Renal cortex interstitium (tissue), 11 donors: ENCODE data around the gene EIF4EBP3. TPM values are rescaled to one million over a fixed set of nuclear protein-coding genes. Genes with fewer than 3 reads are reported as not detected.

ENCODE experiments used
- DNase-seq, 11 donors: peaks; one replicate each; pipeline ENCODE4 v3.0.0-alpha.2; 2013; ENCODE audit warnings: low read depth in 9 of 11, low spot score in 4 of 11; ENCODE audit errors: extremely low read depth in 1 of 11
- polyA plus RNA-seq, 3 donors: library from polyadenylated mRNA; unstranded; fragments of 120-200 nt; gene quantifications; one replicate each; pipeline ENCODE4 v1.2.1, GENCODE V29; 2013; ENCODE audit not compliant: insufficient read length in 3 of 3

The EIF4EBP3 gene
- polyA plus RNA-seq, 3 donors = 6.9 to 14.9 (median 7.6) TPM

GRCh38 chr5:140551872-140552271, 4.4 kb downstream of the EIF4EBP3 start:
- no peak for DNase-seq

GRCh38 chr5:140553657-140554056, 6.2 kb downstream of the EIF4EBP3 start:
- no peak for DNase-seq

GRCh38 chr5:140554454-140554853, 7.0 kb downstream of the EIF4EBP3 start:
- no peak for DNase-seq

GRCh38 chr5:140555747-140556312, 8.4 kb downstream of the EIF4EBP3 start:
- no peak for DNase-seq

- DNase-seq = no peak
Measured at GRCh38 chr5:140556438-140556837, 9.0 kb downstream of the EIF4EBP3 start.

GRCh38 chr5:140557136-140557805, 9.8 kb downstream of the EIF4EBP3 start, which contains the start of gene SRA1:
SRA1 (minus strand) TSS chr5:140557473; CDS start chr5:140557452, 21 bp downstream.
- DNase-seq = peak; percentile 69 to 88 (median 87)

- DNase-seq = no peak
Measured at GRCh38 chr5:140557965-140558364, 10.5 kb downstream of the EIF4EBP3 start.

GRCh38 chr5:140558542-140558941, 11.1 kb downstream of the EIF4EBP3 start:
- DNase-seq = no peak

- no peak for DNase-seq
Measured at GRCh38 chr5:140560227-140560626, 12.8 kb downstream of the EIF4EBP3 start.

- DNase-seq = no peak
Measured at GRCh38 chr5:140561753-140562523, 14.5 kb downstream of the EIF4EBP3 start.

GRCh38 chr5:140563596-140563995, 16.1 kb downstream of the EIF4EBP3 start:
- no peak for DNase-seq

- DNase-seq = peak; percentile 92 to 98 (median 95)
Measured at GRCh38 chr5:140564196-140565023, 16.9 kb downstream of the EIF4EBP3 start, which contains the start of the genes APBB3 and SLC35A4. APBB3 (minus strand) TSS chr5:140564598; CDS start chr5:140564245, 353 bp downstream. SLC35A4 (plus strand) TSS chr5:140564828; CDS start chr5:140567170, 2,342 bp downstream.

GRCh38 chr5:140565024-140565779, 17.7 kb downstream of the EIF4EBP3 start:
- no peak for DNase-seq

- no peak for DNase-seq
Measured at GRCh38 chr5:140565780-140566095, 18.3 kb downstream of the EIF4EBP3 start.

GRCh38 chr5:140566665-140567064, 19.2 kb downstream of the EIF4EBP3 start:
- DNase-seq = no peak

- no peak for DNase-seq
Measured at GRCh38 chr5:140567136-140567818, 19.8 kb downstream of the EIF4EBP3 start.

GRCh38 chr5:140567871-140568270, 20.4 kb downstream of the EIF4EBP3 start:
- DNase-seq = no peak
